MM.1S (cell line): ENCODE data around the gene LSM10.

ENCODE experiments used
- EZH2 ChIP-seq: fragments of 300-600 bp; sonication (generic); optimal IDR thresholded peaks from 2 replicates; pipeline ENCODE3; 2017; ENCODE audit warnings: low read depth, mild to moderate bottlenecking, antibody characterized with exemption, low read length, mixed read lengths
- EZH2phosphoT487 ChIP-seq: fragments of 300-600 bp; sonication (generic); IDR thresholded peaks from 2 replicates; pipeline ENCODE4 v1.6.1; 2018; ENCODE audit warnings: antibody characterized with exemption, low read length
- TF ChIP-seq, protein P1 (sequence below): fragments of 300-600 bp; sonication (generic); IDR thresholded peaks from 2 replicates; pipeline ENCODE4 v1.5.1; 2016; ENCODE audit warnings: antibody characterized with exemption, low read length, mixed read lengths

GRCh38 chr1:36367798-36368197, 29.9 kb downstream of the LSM10 start:
- TF ChIP-seq, protein P1, sequence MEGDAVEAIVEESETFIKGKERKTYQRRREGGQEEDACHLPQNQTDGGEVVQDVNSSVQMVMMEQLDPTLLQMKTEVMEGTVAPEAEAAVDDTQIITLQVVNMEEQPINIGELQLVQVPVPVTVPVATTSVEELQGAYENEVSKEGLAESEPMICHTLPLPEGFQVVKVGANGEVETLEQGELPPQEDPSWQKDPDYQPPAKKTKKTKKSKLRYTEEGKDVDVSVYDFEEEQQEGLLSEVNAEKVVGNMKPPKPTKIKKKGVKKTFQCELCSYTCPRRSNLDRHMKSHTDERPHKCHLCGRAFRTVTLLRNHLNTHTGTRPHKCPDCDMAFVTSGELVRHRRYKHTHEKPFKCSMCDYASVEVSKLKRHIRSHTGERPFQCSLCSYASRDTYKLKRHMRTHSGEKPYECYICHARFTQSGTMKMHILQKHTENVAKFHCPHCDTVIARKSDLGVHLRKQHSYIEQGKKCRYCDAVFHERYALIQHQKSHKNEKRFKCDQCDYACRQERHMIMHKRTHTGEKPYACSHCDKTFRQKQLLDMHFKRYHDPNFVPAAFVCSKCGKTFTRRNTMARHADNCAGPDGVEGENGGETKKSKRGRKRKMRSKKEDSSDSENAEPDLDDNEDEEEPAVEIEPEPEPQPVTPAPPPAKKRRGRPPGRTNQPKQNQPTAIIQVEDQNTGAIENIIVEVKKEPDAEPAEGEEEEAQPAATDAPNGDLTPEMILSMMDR: no peak
- TF ChIP-seq EZH2 (no peak), EZH2phosphoT487 (no peak)
